GM21423 (cell line): ENCODE results near the gene MGAT4A.

ENCODE experiments used
- ATAC-seq: cut with Tn5 transposase; IDR thresholded peaks from one replicate; pipeline ENCODE4 v1.9.1; 2021; ENCODE audit warnings: mild to moderate bottlenecking, moderate library complexity; ENCODE audit not compliant: unreplicated experiment

MGAT4A gene

GRCh38 chr2:98579926-98580325 is 151.0 kb downstream of the MGAT4A start:
- ATAC-seq: no peak

DNA sequence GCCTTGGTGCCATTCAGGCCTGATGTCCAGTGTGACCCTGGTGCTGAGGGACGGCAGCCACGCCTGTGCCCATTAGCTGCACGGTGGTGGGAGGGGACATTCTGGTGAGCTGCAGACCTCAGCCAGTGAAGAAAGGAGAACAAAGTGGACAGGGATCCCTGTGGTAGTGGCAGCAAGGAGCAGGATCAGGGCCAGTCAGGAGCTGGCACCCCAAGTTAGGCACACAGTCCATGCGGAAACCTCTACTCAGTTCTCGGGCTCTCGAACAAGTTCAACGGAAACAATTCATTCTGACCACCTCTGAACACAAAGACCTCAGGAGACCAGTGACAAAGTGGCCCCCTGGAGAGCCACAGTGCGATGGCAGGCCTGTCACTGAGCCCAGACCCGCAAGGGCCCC is 152.7 kb downstream of the MGAT4A start:
- no peak for ATAC-seq

DNA sequence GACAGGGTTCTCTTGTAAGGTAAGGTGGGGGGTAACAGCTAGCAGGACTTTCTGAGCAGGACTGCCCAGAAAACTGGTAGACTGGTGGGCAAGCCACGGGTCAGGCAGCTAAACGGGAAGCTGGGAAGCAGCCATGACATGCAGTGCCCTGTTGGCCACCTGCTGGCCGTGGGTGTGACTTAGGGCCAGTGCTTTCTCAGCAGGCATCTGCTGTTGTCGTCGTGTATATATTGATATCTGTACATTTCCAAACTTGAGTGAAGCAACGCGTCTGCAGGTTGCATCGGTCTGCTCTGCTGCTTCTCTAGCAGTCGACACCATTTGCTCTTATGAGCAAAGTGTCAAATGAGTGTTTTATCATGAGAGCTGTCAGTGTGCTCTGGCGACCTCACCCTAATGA is 153.6 kb downstream of the MGAT4A start:
- ATAC-seq: no peak

- ATAC-seq: no peak
Observed at GRCh38 chr2:98576666-98577312, 154.1 kb downstream of the MGAT4A start.

DNA sequence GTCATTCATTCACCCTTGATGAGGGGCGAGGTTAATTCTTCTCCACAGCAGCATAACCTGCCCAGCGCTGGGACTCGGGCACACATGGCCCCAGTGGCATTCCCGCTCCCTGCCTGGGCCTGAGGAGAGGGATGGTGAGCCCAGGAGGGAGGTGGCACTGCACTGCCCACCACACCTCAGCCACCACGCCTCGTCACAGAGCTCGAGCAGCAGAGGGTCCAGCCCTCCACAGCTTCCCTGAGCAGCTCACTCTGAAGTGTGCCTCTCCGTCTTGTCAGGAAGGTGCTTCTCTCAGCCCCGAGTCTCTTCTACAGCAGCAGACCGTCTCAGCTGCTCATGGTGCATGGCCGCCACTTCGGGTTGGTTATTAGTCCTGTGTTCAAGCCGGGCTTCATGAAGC is 157.5 kb downstream of the MGAT4A start:
- no peak for ATAC-seq

GRCh38 chr2:98572676-98573075 is 158.3 kb downstream of the MGAT4A start:
- ATAC-seq: no peak

DNA sequence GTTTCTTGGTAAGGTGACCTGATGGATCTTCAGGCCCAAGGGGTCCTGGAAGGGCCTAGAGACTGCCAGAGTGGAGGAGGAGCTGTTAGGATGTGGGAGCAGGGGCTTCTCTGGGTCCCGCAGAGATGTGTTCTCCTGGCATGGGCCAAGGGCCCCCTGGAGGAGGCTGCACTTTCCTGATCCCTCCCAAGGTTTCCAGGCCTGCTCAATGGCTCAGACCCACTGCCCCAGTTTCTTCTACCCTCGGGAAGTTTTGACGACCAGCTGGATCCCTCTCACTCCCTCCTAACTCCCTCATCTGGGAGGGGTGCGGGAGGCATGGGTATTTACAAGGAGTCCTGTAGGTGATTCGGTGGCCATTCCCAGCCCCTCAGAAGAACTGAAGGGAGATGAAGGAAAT is 158.7 kb downstream of the MGAT4A start:
- ATAC-seq: no peak

DNA sequence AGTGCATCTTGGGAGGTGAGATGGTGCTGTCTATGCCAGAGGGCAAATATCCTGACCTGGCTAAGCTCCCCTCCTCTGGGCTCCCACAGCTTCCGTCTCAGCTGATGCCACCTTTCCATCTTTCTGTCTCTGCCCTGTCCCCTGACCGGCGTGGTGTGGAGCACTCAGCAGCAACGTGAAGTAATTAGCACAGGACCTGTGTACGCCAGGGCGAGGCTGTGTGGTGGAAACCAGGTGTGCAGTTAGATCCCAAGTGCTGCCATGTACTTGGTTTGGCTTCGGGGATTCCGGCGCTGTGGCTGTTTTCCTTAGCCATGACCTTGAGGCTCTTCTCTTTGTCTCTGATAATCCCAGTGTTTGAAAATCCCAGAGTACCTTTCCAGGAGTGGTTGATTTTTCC is 159.1 kb downstream of the MGAT4A start:
- ATAC-seq: no peak

GRCh38 chr2:98571121-98571701 is 159.7 kb downstream of the MGAT4A start:
- no peak for ATAC-seq

GRCh38 chr2:98570356-98570755 is 160.6 kb downstream of the MGAT4A start:
- ATAC-seq: no peak

GRCh38 chr2:98569915-98570314 is 161.0 kb downstream of the MGAT4A start:
- ATAC-seq: no peak

GRCh38 chr2:98569197-98569793 is 161.6 kb downstream of the MGAT4A start:
- ATAC-seq: no peak
